Neural cell (in vitro differentiated cells): ENCODE measurements around the gene SMAD5.

Experiments used
- CTCF ChIP-seq: fragments of 450-650 bp; IDR thresholded peaks from 2 replicates; pipeline ENCODE4 v1.5.1; 2014; ENCODE audit warnings: antibody characterized with exemption, mild to moderate bottlenecking, moderate library complexity; ENCODE audit not compliant: poor library complexity, severe bottlenecking
- EP300 ChIP-seq: fragments of 450-650 bp; conservative IDR thresholded peaks from 2 replicates; pipeline ENCODE4 v1.6.1; 2014; ENCODE audit warnings: antibody characterized with exemption, mild to moderate bottlenecking, moderate library complexity; ENCODE audit not compliant: poor library complexity, severe bottlenecking
- EZH2 ChIP-seq: fragments of 200-600, 300-800 bp; shearing (Covaris generic), sonication (generic); IDR thresholded peaks from 2 replicates; pipeline ENCODE4 v1.6.1; 2014; ENCODE audit warnings: antibody characterized with exemption, low read length, borderline replicate concordance, mild to moderate bottlenecking; ENCODE audit not compliant: insufficient read depth, poor library complexity, severe bottlenecking
- POLR2AphosphoS5 ChIP-seq: IDR thresholded peaks from 2 replicates; pipeline ENCODE4 v1.6.1; 2012
- RAD21 ChIP-seq: fragments of 450-650 bp; conservative IDR thresholded peaks from 2 replicates; pipeline ENCODE4 v1.6.1; 2014; ENCODE audit warnings: antibody characterized with exemption, mild to moderate bottlenecking, moderate library complexity

- no peak for TF ChIP-seq CTCF
- TF ChIP-seq RAD21, result no peak
- no peak for TF ChIP-seq POLR2AphosphoS5
- no peak for TF ChIP-seq EP300
- no peak for TF ChIP-seq EZH2
These were observed 34.5 kb upstream of the SMAD5 start for GRCh38 chr5:136098176-136098575.
